Kidney capillary endothelial cell (primary cell): Measurements from ENCODE around the gene HNRNPDL.
A peak's percentile ranks its signal among the peaks of the same experiment; 100 is the strongest.
"Not testable (repeated sequence)": the region's sequence is repeated elsewhere in the genome, so short reads cannot be mapped to it uniquely, and the experiment has no call there.

Source experiments
- DNase-seq: peaks from one replicate; pipeline ENCODE4 v3.0.0-alpha.2; 2018; ENCODE audit warnings: low spot score

HNRNPDL gene

DNA sequence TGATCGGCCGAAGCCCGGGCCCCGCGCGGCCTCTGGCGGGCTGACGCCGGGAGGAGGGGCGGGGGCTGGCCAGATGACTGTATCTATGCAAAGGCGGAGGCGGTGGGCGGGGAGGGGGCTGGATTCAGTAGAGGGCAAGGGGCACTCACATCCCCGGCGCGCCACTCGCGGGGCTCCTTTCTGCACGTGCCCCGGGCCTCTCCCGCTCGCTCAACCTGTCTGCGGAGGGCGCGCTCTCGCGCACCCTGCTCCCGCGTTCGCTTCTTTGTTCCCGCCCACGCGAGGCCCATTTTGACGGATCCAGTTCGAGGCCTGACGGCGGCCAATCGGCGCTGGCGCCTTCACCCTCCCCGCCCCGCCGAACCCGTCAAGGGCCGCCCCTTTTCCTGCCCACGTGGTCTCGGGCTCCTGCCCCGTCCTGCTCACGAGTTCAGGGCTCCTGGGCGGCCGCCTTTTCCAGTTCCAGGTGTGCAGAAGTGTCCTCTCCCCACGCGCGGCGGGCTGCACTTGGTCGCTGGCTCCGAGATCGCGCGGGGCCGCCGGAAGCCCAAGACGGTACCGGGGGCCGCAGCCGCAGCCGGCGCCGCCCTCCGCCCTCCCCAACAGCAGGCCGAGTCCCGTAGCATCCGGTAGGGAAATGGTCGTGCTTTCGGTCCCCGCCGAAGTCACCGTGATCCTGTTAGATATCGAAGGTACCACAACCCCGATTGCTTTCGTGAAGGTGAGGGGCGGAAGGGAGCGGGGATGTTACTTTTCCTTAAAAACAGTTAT, at the start of gene HNRNPDL, which contains the start of gene ENOPH1:
Gene HNRNPDL (minus strand): TSS at position 270 of the 771 bp plus-strand sequence. CDS start 772 bp downstream, outside the sequence.
Gene ENOPH1 (plus strand): TSS at position 398 of the 771 bp plus-strand sequence. CDS start 240 bp downstream, at position 638.
- peak; percentile 93 for DNase-seq

DNA sequence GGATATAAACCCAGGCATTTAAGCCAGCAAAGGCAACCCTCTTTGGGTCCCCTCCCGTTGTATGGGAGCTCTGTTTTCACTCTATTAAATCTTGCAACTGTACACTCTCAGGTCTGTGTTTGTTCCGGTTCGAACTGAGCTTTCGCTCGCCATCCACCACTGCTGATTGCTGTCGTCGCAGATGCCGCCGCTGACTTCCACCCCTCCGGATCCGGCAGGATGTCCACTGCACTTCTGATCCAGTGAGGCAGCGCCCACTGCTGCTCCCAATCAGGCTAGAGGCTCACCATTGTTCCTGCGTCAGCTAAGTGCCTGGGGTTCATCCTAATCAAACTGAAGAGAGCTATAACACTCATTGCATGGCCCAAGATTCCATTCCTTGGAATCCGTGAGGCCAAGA, 49.3 kb upstream of the HNRNPDL start:
- DNase-seq: no peak

DNA sequence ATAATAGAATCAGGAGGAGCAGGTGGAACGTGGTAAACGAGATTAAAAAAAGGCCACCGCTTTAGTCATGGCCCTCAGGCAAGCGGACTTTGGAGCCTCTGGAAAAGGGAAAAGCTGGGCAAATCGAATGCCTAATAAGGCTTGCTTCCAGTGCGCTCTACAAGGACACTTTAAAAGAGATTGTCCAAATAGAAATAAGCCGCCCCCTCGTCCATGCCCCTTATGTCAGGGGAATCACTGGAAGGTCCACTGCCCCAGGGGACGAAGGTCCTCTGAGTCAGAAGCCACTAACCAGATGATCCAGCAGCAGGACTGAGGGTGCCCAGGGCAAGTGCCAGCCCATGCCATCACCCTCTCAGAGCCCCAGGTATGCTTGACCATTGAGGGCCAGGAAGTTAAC, 47.2 kb upstream of the HNRNPDL start:
- not testable (repeated sequence) for DNase-seq

DNA sequence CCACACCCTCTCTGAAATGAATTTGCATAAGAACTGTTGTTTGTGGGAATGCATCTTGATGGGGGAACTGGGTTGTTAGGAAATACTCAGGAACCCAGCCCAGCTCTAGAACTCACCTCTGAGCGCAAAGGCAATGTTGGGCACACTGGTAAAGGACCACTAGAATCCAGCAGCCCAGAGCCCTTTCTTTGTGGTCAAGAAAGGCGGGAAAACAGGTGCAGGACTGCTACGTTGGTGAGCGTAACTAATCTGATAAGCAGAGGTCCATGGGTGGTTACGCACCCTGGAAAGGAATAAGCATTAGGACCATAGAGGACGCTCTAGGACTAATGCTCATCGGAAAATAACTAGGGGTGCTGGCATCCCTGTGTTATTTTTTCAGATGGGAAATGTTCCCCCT, 45.7 kb upstream of the HNRNPDL start:
- not testable (repeated sequence) for DNase-seq

DNA sequence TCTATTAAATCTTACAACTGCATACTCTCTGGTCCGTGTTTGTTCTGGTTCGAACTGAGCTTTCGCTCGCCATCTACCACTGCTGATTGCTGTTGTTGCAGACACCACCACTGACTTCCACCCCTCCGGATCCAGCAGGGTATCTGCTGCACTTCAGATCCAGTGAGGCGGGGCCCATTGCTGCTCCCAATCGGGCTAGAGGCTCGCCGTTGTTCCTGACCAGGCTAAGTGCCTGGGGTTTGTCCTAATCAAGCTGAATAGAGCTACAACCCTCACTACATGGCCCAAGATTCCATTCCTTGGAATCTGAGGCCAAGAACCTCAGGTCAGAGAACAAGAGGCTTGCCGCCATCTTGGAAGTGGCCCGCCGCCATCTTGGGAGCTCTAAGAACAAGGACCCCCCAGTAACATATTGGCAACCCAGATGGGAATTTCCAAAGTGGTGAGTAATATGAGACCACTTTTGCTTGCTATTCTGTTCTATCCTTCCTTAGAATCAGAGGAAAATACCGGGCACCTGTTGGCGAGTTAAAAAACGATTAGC, 43.4 kb upstream of the HNRNPDL start:
- no peak for DNase-seq

DNA sequence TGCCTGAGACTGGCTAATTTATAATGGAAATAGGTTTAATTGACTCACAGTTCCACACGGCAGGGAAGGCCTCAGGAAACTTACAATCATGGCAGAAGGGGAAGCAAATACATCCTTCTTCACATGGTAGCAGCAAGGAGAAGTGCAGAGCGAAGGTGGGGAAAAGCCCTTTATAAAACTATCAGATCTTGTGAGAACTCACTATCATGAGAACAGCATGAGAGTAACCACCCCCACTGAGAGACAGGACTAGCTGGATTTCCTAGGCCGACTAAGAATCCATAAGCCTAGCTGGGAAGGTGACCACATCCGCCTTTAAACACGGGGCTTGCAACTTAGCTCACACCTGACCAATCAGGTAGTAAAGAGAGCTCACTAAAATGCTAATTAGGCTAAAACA, 42.8 kb upstream of the HNRNPDL start:
- not testable (repeated sequence) for DNase-seq

DNA sequence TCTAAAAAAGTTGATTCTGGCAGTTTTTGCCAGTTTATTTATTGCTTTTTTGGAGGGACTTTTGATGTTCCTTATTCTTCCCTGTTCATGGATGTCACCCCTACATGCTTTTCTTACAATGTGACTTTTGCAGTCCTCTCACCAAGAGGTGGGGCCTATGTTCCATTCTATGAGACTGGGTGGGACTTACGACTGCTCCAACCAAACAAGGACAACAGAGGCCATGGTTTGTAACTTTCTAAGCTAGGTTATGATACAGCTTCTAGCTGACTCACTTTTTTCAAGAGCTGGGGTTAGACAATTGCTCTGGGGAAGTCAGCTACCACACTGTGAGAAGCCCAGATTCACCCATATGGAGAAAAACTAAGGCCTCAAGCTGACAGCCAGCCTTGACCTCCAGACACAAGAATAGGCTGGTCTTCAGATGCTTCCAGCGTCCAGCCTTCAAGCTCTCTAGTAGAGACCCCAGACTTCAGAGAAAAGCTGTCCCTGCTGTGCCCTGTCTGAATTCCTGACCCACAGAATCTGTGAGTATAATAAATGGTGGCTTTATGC, 39.6 kb upstream of the HNRNPDL start:
- DNase-seq: peak; percentile 43

DNA sequence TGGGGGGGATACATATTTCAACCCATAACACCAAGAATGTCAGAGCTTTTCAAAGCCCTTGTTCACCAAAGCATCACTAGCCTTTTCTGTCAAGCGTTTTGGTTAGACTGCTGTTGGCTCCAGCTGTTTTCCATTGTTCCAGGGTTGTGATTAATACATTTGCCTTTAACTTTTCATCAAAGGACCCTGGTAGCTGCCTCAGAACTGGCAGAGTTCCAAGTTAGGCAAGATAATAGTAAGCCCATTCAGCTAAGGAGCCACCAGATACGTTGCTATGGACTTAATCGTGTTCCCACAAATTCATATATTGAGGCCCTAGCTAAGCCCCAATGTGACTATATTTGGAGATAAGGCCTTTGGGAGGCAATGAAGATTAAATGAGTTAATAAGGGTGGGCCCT, 37.2 kb upstream of the HNRNPDL start:
- DNase-seq: no peak

DNA sequence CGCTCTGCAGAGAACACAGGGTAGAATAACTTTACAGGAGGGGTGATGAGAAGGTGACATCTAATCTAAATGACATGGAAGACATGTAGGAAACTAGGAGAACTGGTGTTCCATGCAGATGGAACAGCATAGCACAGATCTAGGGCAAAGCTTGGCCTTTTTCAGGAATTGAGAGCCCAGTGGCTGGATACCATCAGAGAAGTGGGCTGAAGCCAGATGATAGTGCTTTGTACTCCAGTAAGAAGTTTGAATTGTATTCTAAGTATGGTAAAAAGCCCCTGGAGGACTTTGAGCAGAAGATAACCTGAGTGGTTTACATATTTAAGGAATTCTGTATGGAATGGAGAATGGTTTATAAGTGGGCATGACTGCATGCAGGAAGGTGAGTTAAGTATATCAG, 33.0 kb upstream of the HNRNPDL start:
- DNase-seq: no peak

DNA sequence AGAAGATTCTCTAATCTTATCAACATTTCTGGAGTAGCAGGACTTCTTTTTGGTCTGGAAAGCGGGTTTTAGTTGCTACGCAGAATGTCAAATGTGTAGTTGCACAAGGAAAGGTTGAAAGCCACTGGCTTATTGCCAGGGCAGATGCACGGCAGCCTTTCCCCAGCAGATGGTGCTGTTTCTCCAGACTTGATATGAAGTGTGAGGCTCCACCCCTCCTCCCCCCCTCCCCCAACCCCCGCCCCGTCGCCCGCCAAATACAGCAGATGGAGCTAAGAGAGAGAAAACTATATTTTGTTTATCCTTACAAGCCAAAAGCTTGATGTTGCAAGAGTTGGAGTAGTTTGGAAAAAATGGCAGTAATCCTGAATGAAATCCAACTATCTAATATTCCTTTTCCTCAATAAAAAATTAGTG, 32.2 kb upstream of the HNRNPDL start:
- peak; percentile 68 for DNase-seq

DNA sequence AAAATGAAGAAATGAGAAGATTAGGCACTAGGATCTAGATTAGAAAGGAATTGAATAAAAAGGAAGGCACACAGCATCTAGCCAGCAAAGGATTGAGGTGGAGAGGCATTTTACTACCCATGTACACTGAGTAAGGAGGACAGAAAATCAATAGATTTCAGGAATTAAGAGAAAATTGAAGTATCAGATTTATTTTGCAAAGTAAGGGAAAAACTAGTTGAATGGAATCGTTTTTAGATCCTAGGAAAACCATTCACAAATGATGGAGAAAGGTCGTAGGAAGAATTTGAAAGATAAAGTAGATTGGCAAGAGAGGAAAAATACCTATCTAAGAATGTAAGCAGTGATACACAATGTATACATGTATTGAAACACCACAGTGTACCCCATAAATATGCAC, 31.4 kb upstream of the HNRNPDL start:
- DNase-seq: no peak

- DNase-seq: no peak
These were observed 28.5 kb upstream of the HNRNPDL start for GRCh38 chr4:82458729-82459128.

DNA sequence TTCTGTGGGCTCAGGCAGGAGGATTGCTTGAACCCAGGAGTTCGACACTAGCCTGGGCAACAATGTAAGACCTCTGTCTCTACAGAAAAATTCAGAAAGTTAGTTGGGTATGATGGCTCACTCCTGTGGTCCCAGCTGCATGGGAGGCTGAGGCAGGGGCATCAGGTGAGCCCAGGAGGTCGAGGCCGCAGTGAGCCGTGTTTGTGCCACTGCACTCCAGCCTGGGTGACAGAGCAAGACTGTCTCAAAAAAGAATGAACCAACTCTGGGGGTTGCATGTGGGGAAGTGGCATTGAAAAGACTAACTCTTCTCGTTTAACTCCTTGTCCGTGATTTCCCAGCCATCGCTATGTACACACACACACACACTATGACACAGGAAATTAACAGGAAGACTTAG, 27.0 kb upstream of the HNRNPDL start:
- DNase-seq: peak; percentile 32

DNA sequence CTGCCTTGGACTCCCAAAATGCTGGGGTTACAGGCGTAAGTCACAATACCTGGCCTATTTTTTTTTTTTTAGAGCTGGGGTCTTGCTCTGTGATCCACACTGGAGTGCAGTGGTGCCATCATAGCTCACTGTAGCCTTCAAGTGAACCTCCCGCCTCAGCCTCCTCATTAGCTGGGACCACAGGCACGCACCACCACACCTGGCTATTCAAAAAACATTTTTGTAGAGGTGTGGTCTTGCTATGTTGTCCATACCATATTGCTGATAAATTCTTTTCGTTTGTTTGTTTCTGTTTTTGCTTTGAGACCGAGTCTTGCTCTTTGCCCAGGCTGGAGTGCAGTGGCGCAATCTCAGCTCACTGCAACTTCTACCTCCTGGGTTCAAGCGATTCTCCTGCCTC, 21.8 kb upstream of the HNRNPDL start:
- DNase-seq: no peak

DNA sequence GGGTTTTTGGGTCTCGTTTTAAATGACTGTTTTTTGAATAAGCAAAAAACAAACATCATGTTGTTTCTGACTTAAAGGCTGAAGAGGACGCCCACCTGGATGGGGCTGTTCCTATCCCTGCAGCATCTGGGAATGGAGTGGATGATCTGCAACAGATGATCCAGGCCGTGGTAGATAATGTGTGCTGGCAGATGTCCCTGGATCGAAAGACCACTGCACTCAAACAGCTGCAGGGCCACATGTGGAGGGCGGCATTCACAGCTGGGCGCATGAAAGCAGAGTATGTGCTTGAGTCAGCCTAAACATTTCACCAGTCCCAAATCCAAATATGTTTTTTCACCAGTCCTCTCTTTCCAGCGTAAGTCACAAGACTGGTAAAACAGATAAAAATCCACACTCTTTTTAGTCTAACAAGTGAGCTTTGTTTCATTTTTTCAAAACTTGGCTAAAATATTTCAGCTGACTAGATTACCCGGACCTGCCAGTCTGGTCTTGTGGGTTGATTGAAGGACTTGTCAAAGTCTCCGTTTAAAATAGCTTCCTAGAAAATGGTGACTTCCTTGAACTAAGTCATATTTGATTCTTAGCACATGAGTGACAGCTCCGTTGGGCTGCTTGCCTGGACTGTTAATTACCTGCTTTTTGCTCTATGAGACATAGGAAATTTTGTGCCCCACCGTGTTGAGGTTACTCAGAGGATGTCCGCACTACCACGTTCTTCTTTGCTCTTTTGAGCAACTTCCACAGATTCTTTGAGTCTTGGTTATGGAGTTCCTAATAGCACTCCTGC, 20.9 kb upstream of the HNRNPDL start:
- no peak for DNase-seq

DNA sequence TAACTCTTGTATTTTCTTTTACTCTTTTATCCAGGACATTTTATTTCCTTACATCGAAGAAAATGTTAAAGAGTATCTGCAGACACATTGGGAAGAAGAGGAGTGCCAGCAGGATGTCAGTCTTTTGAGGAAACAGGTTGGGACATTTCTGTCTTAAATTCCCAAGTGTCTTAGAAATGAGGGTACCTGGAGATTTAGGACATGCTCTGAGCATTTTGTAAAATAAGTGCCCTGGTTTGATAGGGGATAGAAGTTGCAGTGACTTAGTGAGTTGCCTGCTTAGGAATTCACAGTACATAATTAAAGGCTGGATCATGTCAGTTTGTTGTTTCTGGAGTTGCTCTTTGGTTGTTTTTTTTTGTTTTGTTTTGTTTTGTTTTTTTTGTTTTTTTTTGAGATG, 17.6 kb upstream of the HNRNPDL start:
- no peak for DNase-seq

- DNase-seq: no peak
These were observed 8.8 kb upstream of the HNRNPDL start for GRCh38 chr4:82439088-82439487.

- DNase-seq: no peak
These were observed 7.2 kb upstream of the HNRNPDL start for GRCh38 chr4:82437285-82438005.

- DNase-seq: no peak
These were observed 6.5 kb upstream of the HNRNPDL start for GRCh38 chr4:82436780-82437179.

DNA sequence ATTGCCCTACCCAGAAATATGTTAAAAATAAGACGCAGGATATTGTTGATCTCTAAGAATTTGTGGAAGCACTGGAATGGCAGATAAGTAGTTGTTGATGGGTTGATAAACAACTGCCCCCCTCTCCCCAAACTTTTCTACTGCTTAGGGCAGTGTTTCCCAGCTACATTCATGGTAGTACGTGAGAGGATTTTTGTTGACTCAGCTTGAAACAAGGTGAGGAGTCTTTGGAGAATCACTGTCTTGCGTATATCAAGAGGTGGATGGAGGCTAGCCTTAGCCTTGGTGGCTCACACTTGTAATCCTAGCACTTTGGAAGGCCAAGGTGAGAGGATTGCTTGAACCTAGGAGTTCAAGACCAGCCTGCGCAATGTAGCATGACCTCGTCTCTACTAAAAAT, 5.9 kb upstream of the HNRNPDL start:
- no peak for DNase-seq

DNA sequence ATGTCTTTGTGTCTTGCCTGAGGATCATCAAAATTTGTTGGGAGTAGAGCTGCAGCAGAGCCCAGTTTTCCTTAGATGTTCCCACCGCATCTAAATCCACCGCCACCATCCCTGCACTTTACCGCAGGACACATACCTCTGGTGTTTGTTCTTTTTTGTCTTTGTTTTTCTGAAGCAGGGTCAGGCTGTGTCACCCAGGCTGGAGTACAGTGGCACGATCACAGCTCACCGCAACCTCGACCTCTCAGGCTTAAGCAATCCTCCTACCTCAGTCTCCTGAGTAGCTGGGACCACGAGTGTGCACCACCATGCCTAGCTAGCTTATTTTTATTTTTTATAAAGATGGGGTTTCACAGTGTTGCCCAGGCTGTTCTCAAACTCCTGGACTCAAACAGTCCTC, 4.7 kb upstream of the HNRNPDL start:
- DNase-seq: no peak

- no peak for DNase-seq
These were observed 3.5 kb upstream of the HNRNPDL start for GRCh38 chr4:82433791-82434190.
